IPS-20b (cell line): ENCODE data around the gene PEX6.

Experiments
- H3K27ac ChIP-seq: one replicate; pipeline ENCODE4 v1.5.1; 2013; ENCODE audit warnings: low read length
- H3K27me3 ChIP-seq: 2 replicates; pipeline ENCODE4 v1.6.1; 2013; ENCODE audit warnings: mild to moderate bottlenecking, low read length, inconsistent platforms; ENCODE audit not compliant: insufficient read depth
- H3K36me3 ChIP-seq: 2 replicates; pipeline ENCODE4 v1.6.1; 2013; ENCODE audit warnings: low read depth, mild to moderate bottlenecking, inconsistent platforms, low read length, moderate library complexity; ENCODE audit not compliant: insufficient read depth
- H3K4me1 ChIP-seq: 2 replicates; pipeline ENCODE4 v1.6.1; 2013; ENCODE audit warnings: mild to moderate bottlenecking, control low read depth, inconsistent platforms, low read length, moderate library complexity; ENCODE audit not compliant: insufficient read depth
- H3K4me3 ChIP-seq: 2 replicates; pipeline ENCODE4 v1.5.1; 2013; ENCODE audit warnings: mild to moderate bottlenecking, low read length, inconsistent platforms
- H3K9ac ChIP-seq: 2 replicates; pipeline ENCODE4 v1.6.1; 2013; ENCODE audit warnings: low read depth, mild to moderate bottlenecking, inconsistent platforms, low read length, moderate library complexity
- H3K9me3 ChIP-seq: 2 replicates; pipeline ENCODE4 v1.6.1; 2013; ENCODE audit warnings: mild to moderate bottlenecking, low read depth, low read length, inconsistent platforms; ENCODE audit not compliant: insufficient read depth

Gene PEX6

DNA sequence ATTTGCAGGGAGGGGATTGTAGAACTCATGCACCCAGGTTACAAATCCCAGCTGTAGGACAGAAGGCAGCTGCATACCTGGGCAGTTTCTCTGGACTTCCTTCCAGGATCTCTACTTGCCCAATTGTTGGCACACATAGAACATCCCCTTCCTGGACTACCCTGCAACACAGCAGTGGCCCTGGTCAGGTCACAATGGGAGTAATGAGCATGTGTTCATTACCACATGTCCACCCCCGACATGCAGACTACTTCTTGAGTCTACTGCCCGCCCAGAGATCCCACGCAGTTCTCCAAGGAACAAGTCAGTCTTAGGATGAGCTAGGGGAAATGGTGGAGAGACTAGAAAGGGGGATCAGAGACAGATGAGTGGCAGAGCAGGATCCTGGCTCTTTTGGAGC lies 5.1 kb downstream of the PEX6 start:
- Histone ChIP-seq H3K27me3 (no peaks in the 10 kb centered on the region), H3K36me3 (no peaks in the 10 kb centered on the region), H3K4me3 (no peak overlapping the region), H3K9ac (no peak overlapping the region), H3K27ac (no peak overlapping the region), H3K4me1 (peaks cover 8% of the 10 kb centered on the region; the same call in 1 of the 2 replicates), H3K9me3 (no peaks in the 10 kb centered on the region)

DNA sequence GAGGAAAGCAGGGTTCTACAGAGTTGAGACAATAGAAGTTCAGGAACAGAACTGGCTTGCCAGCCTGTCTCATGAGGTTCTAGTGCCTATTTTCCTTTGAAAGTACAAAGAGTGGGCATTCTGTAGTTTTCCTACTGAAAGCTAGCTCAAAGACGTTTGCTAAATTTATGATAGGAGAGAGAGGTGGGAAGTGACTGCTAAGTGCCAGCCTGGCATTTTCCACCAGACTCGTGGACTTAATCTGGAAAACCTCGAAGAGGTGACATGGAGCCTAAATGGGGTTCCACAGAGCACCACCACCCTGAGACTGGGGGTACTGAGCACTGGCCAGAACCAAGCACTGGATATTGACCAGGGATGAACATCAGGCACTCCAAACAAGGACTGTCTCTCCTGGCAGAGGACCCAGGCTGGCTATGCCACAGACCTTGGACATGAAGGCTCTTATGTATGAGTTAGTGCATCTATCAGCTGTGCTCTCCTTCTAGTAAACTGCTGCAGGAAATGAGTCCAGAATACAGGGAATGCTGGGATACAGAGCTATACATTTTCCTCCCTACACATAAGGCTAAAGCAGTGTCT lies 7.1 kb downstream of the PEX6 start:
- Histone ChIP-seq H3K9me3 (no peaks in the 10 kb centered on the region), H3K27ac (no peak overlapping the region), H3K36me3 (no peaks in the 10 kb centered on the region), H3K4me1 (peaks cover 8% of the 10 kb centered on the region; the same call in 1 of the 2 replicates), H3K9ac (no peak overlapping the region; the same call in 1 of the 2 replicates), H3K4me3 (no peak overlapping the region), H3K27me3 (no peaks in the 10 kb centered on the region)

DNA sequence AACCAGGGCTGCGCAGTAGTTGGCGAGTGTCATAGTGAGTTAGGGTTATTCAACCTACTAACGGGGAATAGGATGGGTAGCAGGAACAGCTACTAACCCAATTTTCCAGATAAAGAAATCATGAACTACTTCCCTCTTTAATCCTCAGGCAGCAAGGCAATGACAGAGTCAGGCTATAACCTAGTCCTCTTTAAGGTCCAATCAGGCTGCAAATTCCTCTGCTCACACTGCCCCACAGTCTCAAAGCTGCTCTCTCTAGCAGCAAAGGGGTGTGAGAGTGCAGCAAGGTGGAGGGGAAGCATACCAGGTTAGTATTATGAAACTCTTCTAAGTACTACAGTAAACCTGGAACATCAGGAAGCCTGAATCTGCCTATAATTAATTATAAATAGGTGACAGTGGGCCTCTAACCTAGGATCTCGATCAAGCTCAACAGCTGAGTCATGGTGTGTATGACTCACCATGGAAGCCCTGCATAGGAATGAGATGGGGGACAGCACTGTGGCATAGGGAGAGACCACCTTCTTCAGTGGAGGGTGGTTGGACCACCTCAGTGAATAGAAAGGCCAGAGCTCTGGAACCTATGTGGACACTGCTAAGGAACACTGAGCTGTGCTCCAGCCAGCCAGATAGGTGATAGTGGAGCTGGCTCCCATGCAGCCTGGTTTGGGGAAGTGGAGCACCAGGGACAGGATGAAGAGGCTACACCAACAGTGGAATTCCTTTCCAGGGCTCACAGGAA lies 7.9 kb downstream of the PEX6 start:
- Histone ChIP-seq H3K36me3 (no peaks in the 10 kb centered on the region), H3K4me1 (peaks cover 8% of the 10 kb centered on the region; the same call in 1 of the 2 replicates), H3K9ac (no peak overlapping the region; the same call in 1 of the 2 replicates), H3K9me3 (no peaks in the 10 kb centered on the region), H3K27me3 (no peaks in the 10 kb centered on the region), H3K27ac (no peak overlapping the region), H3K4me3 (no peak overlapping the region)

DNA sequence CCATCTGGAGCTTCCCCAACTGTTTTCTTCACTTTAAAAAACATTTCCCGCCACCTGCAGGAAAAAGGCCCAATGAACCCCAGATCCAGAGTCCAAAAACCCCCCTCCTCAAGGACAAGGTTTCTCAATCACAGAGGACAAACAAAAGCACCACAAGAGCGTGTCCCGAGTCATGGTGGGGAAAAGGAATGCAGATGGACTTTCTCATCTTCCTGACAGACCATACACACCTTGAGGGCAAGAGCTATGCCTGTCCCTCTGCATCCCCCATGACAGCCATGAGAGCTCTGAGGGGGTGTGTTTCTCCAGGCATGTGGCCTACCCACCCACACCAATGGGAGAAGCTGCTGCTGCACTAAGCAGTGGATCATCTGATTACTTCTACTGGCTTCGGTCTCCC lies 9.0 kb downstream of the PEX6 start:
- H3K36me3 ChIP-seq: no peaks in the 10 kb centered on the region
- no peak overlapping the region for H3K9ac ChIP-seq
- H3K9me3 ChIP-seq: no peaks in the 10 kb centered on the region
- H3K27ac ChIP-seq: no peak overlapping the region
- H3K27me3 ChIP-seq: no peaks in the 10 kb centered on the region
- peaks cover 8% of the 10 kb centered on the region; the same call in 1 of the 2 replicates for H3K4me1 ChIP-seq
- no peak overlapping the region for H3K4me3 ChIP-seq

DNA sequence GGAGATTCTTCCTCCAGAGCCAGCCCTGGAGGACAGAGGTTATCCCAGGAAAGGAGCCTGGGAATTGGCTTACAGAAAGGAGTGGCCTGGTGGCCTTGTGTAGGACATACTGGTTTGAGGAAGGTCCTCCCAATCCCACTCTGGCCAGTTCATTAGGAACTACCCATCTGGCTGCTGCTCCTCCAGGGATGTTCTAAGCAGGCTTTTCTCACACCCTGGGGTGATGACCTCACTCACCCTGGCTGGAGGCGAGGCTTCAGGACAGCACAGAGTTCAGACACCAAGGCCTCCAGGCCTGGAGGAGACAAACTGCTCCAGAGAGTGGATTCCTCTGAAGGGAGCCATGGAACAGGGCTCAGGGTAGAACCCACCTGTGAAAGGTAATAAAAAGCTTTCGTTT lies 9.6 kb downstream of the PEX6 start:
- no peak overlapping the region for H3K9ac ChIP-seq
- peaks cover 8% of the 10 kb centered on the region; the same call in 1 of the 2 replicates for H3K4me1 ChIP-seq
- no peak overlapping the region for H3K4me3 ChIP-seq
- no peaks in the 10 kb centered on the region for H3K9me3 ChIP-seq
- H3K27ac ChIP-seq: no peak overlapping the region
- H3K27me3 ChIP-seq: no peaks in the 10 kb centered on the region
- no peaks in the 10 kb centered on the region for H3K36me3 ChIP-seq

DNA sequence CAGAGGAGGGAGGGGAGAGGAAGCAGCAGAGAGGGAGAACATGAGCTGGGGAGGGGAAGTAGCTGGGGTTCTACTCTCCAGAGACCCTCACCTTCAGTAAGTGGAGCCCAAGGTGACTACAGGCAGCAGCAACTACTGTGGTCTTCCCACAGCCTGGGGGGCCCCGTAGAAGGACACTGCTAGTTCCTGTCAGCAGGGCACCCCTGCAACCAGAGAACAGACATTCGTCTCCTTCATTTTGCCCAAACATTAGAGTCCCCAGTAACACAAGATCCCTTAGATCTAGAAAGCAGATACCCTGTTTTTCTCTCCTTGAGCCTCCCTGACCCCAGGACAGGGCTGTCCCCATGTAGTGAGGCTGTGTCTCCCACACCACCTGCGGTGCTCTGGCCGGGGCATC lies 10.2 kb downstream of the PEX6 start:
- Histone ChIP-seq H3K9ac (no peak overlapping the region), H3K27me3 (no peaks in the 10 kb centered on the region), H3K4me3 (no peak overlapping the region), H3K27ac (no peak overlapping the region), H3K36me3 (no peaks in the 10 kb centered on the region), H3K4me1 (peaks cover 8% of the 10 kb centered on the region; the same call in 1 of the 2 replicates), H3K9me3 (no peaks in the 10 kb centered on the region)

DNA sequence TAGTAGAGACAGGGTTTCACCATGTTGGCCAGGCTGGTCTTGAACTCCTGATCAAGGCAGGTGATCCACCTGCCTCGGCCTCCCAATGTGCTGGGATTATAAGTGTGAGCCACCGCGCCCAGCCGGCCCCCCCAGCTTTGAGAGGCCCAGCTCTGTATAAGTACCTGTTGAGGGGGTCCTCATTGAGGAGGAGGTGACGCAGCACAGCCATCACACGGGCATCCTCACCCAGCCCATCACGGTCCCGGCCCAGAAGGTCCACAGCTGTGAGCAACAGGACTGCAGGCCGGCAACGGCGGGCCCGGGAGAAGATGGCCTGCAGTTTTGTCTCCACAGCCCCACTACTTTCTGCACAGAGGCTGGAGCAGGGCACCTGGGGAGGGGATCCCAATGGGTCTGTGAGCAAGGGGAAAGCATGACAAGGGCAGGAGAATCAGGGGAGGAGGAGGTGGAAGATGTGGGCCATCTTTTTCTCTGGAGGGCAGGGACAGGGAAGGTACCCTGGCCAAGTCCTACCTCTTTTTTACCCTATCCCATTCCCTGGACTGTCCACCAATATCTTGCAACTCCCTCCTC lies 10.8 kb downstream of the PEX6 start:
- Histone ChIP-seq H3K9me3 (no peaks in the 10 kb centered on the region), H3K27me3 (no peaks in the 10 kb centered on the region), H3K9ac (no peak overlapping the region), H3K4me1 (peaks cover 8% of the 10 kb centered on the region; the same call in 1 of the 2 replicates), H3K27ac (no peak overlapping the region), H3K4me3 (no peak overlapping the region), H3K36me3 (no peaks in the 10 kb centered on the region)

DNA sequence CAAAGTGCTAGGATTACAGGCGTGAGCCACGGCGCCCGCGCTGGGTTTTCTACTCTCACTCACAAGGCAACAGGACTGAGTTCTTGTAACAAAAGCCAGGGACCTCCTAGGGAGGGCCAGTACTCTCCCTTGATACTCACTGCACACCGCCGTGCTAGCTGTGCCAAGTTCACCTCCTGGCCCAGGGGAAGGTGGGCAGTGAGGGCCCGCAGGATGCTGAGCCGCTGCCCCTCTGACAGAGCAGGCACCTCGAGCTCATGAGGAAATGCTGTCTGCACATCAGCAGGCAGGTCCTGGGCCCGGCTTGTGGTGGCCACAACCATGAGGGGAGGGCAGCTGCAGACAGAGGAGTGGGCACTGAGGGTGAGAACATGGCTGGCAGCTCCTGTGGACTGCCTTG lies 11.8 kb downstream of the PEX6 start:
- no peaks in the 10 kb centered on the region for H3K36me3 ChIP-seq
- no peak overlapping the region for H3K27ac ChIP-seq
- no peak overlapping the region for H3K4me3 ChIP-seq
- no peaks in the 10 kb centered on the region for H3K27me3 ChIP-seq
- H3K9me3 ChIP-seq: no peaks in the 10 kb centered on the region
- no peak overlapping the region for H3K9ac ChIP-seq
- H3K4me1 ChIP-seq: peaks cover 8% of the 10 kb centered on the region; the same call in 1 of the 2 replicates

DNA sequence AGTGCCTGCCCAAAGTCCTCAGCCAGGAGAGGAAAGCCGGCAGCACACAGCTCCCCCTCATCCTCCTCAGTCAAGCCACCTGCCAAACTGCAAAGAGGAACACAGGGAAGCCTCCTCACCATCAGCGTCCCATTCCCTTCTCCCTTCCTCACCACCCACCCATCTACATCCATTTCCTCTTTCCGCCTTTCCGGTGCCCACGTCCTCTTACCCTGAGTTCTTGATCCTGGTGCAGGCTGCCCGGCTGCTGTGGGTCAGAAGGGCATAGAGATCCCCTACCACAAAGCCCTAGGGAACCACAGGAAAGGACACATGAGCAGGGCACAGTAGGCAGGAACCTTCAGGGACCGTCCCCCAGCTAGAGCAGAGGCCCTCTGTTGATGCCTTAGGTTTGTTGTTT lies 12.4 kb downstream of the PEX6 start:
- H3K27me3 ChIP-seq: peaks cover 4% of the 10 kb centered on the region; the same call in 1 of the 2 replicates
- H3K27ac ChIP-seq: no peak overlapping the region
- peaks cover 8% of the 10 kb centered on the region; the same call in 1 of the 2 replicates for H3K4me1 ChIP-seq
- no peak overlapping the region for H3K4me3 ChIP-seq
- no peaks in the 10 kb centered on the region for H3K9me3 ChIP-seq
- no peaks in the 10 kb centered on the region for H3K36me3 ChIP-seq
- no peak overlapping the region for H3K9ac ChIP-seq

DNA sequence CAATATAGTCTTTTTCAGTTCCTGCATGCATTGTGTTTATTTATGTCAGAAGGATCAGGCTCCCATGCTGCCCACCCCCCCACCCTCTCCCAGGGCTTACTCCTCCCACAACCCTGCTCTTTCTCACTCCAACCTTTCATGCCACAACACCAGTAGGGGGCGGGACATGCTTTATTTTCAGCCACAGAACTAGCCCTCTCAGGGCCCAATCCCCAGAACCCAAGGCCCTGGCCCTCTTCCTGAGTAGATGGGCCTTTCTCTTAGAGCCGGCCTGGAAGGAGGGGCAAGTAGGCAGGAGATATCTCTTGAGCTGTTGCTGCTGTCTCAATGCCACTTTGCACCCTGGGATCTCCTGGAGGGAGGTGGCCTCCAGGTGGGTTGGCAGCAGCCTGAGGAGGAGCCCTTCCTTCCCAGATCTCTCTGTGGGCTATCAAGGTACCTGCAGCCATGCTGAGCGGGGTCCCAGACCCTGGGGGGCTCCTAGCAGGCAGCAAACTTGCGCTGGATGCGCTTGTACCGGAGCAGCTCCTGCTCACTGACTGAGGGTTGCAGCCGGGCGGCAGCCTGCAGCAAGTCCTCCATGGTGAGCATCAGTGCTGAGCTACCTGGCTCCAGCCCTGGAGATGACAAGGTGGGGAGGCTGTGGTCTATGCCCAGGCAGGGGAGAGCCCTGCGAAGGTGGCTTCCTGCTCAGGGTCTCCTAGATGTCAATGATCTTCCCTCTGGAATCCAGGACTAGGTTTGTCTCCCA lies 15.0 kb downstream of the PEX6 start:
- H3K9ac ChIP-seq: no peak overlapping the region
- H3K27me3 ChIP-seq: peaks cover 29% of the 10 kb centered on the region
- no peaks in the 10 kb centered on the region for H3K36me3 ChIP-seq
- no peak overlapping the region for H3K27ac ChIP-seq
- H3K4me3 ChIP-seq: no peak overlapping the region
- no peaks in the 10 kb centered on the region for H3K9me3 ChIP-seq
- H3K4me1 ChIP-seq: no peaks in the 10 kb centered on the region; the same call in 1 of the 2 replicates

DNA sequence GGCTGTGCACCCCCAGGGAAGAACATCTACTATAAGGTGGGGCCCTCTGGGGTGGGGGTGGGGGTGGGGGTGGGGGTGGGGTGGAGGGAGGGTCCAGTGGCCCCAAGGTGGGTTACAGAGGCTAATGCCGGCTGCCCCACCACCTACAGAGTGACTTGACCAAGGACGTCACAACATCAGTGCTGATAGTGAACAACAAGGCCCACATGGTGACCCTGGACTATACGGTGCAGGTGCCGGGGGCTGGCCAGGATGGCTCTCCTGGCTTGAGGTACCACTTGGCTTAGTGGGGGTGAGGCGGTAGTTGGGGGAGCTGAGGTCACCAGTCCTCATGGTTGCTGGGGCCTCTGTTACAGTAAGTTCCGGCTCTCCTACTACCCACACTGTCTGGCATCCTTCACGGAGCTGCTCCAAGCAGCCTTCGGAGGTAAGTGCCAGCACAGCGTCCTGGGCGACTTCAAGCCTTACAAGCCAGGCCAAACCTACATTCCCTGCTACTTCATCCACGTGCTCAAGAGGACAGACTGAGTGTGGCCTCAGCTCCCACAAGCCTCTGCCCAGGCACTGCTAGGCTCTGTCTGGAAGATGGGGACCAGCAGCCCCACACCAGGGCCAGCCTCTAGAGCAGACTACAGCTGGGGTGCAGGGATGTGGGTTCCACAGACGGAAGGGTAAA lies 15.7 kb downstream of the PEX6 start:
- H3K27me3 ChIP-seq: peaks cover 34% of the 10 kb centered on the region
- H3K36me3 ChIP-seq: no peaks in the 10 kb centered on the region
- no peak overlapping the region for H3K9ac ChIP-seq
- no peaks in the 10 kb centered on the region; the same call in 1 of the 2 replicates for H3K4me1 ChIP-seq
- H3K9me3 ChIP-seq: no peaks in the 10 kb centered on the region
- H3K27ac ChIP-seq: no peak overlapping the region
- H3K4me3 ChIP-seq: no peak overlapping the region
